GM12891 (cell line): ENCODE data around the gene F2RL3.
"Not testable (repeated sequence)": the region's sequence is repeated elsewhere in the genome, so short reads cannot be mapped to it uniquely, and the experiment has no call there.

Experiments
- PAX5 ChIP-seq: IDR thresholded peaks from 2 replicates; pipeline ENCODE4 v1.6.1; 2011; ENCODE audit warnings: low read length, moderate library complexity, mild to moderate bottlenecking; ENCODE audit not compliant: insufficient read depth, severe bottlenecking
- POLR2A ChIP-seq: IDR thresholded peaks from 2 replicates; pipeline ENCODE4 v1.6.1; 2011; ENCODE audit warnings: low read depth, low read length, control low read depth
- POLR2AphosphoS5 ChIP-seq: IDR thresholded peaks from 2 replicates; pipeline ENCODE4 v1.6.1; 2011; ENCODE audit warnings: low read depth, low read length, control low read depth
- POU2F2 ChIP-seq: IDR thresholded peaks from 2 replicates; pipeline ENCODE4 v1.6.1; 2011; ENCODE audit warnings: low read depth, mild to moderate bottlenecking, control low read depth, low read length, moderate library complexity
- SPI1 ChIP-seq: IDR thresholded peaks from 2 replicates; pipeline ENCODE4 v1.6.1; 2011; ENCODE audit warnings: low read depth, low read length, control low read depth
- TAF1 ChIP-seq: IDR thresholded peaks from 2 replicates; pipeline ENCODE4 v1.6.1; 2011; ENCODE audit warnings: low read depth, low read length, control low read depth

- not testable (repeated sequence) for TF ChIP-seq POLR2A, POLR2AphosphoS5, TAF1, SPI1, POU2F2, PAX5
Observed at GRCh38 chr19:16874978-16875299, 13.9 kb upstream of the F2RL3 start.
